ENCODE measurements around the gene KRT4.

- TF ChIP-seq CTCF (IDR thresholded peaks at IDR 0.05): no peak
- TF ChIP-seq HMGXB4 (CRISPR knock-in tag; IDR thresholded peaks at IDR 0.05; ENCODE audit: borderline replicate concordance): no peak
- no peak for TF ChIP-seq MAX (IDR thresholded peaks at IDR 0.05)
- TF ChIP-seq TP53 (CRISPR knock-in tag; IDR thresholded peaks at IDR 0.05): no peak
- no peak for TF ChIP-seq ZSCAN20 (CRISPR knock-in tag; IDR thresholded peaks at IDR 0.05)
- TF ChIP-seq HES2 (IDR thresholded peaks at IDR 0.05): no peak
- TF ChIP-seq POLR2A (IDR thresholded peaks at IDR 0.05; ENCODE audit: low read length): no peak
- no peak for TF ChIP-seq RFX5 (IDR thresholded peaks at IDR 0.05)
- TF ChIP-seq MYC (IDR thresholded peaks at IDR 0.05; ENCODE audit: borderline replicate concordance, low read length): no peak
- no peak for TF ChIP-seq USF2 (IDR thresholded peaks at IDR 0.05)
- TF ChIP-seq ESRRA (IDR thresholded peaks at IDR 0.05; ENCODE audit: borderline replicate concordance, low read length): no peak
- TF ChIP-seq HOXA7 (CRISPR knock-in tag; IDR thresholded peaks at IDR 0.05): no peak
Measured at GRCh38 chr12:52818887-52819420, 5.0 kb upstream of the KRT4 start.

Data from A549 (cell line).